SW480 (cell line): Measurements from ENCODE around the gene TBC1D10B.
A peak's percentile ranks its signal among the peaks of the same experiment; 100 is the strongest.

Experiments used
- DNase-seq: peaks from one replicate; pipeline ENCODE4 v3.0.0-alpha.2; 2016; ENCODE audit warnings: low spot score

The TBC1D10B gene

GRCh38 chr16:30372038-30372712 lies 1.9 kb upstream of the TBC1D10B start:
- DNase-seq = no peak

GRCh38 chr16:30371248-30371816 lies 1.0 kb upstream of the TBC1D10B start:
- DNase-seq = no peak

DNA sequence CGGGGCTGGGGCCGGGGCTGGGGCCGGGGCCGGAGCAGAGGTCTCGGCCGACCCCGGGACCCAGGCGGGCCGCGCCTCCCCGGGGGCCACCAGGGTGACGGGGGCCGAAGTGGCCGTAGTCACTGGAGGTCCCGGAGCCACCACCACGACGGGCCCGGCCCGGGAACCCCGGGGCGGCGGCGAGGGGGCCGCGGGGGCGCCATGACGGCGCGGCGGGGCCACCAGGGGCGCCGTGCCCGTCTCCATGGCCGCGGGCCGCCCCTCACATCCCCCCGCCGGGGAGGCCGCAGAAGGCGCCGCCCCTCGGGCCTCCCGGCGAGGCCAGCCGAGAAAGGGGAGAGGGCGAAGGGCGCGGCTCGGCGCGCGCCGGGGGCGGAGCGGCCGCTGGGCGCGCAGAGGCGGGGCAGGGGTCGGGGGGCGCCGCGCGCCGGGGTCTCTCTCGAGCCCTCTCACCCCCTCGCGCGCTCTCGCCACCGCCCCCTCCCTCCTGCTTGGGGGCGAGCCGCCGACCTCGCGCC lies 297 bp downstream of the TBC1D10B start:
- no peak for DNase-seq

DNA sequence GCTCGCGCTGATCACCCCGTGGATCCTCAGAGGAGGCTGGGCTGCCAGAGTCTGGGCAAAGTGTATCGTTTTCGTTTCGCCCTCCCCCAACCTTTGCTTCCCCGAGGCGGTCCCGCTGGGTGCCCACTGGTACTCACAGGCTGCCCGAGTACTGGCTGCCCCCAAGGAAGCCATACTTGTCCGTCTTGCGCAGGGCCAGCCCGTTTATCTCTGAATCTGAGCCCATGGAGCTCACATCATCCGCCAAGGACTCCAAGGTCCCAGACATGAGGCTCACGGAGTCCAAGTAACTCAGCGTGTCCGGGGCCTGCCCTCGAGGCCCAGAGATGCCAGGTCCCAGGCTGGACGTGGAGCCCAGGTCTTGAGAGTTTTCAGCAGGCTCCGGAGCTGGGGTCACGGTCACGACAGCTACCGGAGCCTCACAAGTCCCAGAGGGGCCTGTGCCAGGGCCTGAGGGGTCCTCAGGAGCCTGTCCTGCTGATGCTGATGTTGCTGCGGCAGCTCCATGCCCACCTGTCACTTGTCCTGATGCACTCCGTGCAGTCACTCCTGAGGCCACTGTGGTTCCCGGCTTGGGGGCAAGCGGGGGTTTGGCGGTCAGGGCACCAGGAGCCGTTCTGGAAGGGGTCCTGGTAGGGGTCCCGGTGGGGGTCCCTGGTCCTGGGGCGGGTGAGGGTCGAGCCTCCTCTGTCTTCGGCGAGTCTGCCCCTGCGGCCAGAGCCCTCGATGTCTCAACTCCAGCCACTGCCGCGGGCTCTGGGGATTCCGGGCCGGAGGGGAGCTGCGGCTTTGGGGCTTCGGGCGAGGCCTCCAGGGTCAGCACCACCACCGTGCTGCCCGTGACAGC lies 980 bp downstream of the TBC1D10B start:
- DNase-seq = no peak

DNA sequence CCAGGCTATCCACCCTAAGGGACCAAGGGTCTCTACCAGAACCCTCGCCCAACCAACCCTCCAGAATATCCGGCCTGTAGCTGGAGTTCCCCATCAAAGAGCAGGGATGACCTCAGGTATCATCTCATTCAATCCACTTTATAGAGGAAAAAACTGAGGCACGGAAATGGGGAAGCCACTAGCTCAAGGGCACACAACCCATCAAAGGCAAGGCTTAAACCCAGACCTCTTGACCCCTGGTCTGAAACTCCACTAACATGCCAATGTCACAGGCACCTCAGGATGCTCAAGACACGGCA lies 1.6 kb downstream of the TBC1D10B start:
- DNase-seq = no peak

DNA sequence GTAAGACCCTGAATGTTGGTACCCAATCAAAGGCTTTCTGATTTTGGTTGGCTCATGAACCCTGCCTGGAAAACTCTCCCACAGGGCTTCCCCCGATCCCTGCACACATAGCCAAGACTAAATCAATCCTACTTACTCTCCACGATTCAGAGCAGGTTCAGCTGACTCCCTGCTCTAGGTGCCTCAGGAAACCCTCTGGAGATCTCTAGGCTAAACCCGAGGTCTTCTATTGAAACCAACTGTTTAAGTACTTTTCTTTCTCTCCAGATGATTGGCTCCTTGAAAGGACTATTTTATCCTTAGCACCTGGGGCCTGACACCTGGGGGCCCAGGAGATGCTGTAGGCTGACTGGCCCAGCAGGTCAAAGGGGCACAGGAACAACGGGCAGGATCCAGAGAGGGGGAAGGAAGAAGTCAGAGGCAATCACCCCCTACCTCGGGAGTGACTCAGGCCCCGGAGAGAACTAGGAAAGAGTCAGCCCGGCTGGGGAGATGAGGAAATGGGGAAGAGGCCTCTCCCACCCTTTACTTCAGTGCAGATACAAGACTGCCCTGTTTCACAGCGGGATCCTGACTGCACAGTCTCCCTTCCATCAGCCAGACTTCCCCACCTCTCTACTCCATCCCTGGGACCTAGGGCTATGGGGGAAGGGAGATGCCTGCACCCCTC lies 2.0 kb downstream of the TBC1D10B start:
- no peak for DNase-seq

DNA sequence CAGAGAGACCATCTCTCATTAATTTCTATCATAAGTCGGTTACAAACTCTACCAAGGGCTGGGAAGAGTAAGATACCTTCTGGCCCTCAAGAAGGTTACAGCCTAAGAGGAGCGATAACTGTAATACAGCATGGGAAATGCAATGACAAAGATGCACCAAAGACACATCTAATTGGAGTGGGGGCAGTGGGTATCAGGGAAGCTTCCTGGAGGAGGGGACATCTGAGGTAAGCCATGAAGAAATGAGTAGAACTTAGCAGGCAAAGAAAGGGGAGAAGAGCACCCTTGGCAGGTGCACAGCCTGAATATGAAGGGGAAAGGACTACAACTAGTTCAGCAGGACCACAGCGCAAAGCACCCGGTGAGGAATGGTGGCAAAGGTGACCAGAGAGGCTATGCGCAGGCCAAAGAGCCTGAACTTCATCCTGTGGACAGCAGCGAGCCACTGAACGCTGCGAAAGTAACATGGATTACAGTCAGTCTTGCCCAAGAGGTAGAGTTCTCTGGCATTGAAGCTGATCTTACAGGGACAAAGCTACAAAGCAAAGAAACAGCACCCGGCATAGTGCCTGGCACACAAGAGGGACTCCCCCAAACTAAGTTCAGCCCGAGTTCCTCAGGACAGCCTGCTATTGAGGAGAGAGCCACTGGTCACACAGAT lies 2.8 kb downstream of the TBC1D10B start:
- DNase-seq = no peak

DNA sequence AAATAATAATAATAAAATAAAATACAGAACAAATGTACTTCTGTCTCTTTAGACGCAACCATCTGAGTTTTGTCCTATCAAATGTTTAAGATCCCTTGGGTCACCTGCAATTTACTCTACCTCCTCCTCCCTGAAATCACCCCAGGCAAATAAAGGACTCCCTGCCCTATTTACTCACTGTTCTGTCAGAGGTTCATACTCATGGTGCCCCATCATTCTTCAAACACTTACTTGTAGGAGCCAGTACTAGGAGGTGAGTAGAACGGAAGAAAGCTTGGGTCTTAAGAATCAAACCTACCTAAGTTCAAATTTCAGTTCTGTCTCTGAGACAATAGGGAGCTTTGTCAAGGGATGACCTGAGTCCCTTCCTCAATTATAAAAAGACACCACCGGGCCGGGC lies 3.8 kb downstream of the TBC1D10B start:
- no peak for DNase-seq

GRCh38 chr16:30365200-30365599 lies 5.1 kb downstream of the TBC1D10B start:
- no peak for DNase-seq

DNA sequence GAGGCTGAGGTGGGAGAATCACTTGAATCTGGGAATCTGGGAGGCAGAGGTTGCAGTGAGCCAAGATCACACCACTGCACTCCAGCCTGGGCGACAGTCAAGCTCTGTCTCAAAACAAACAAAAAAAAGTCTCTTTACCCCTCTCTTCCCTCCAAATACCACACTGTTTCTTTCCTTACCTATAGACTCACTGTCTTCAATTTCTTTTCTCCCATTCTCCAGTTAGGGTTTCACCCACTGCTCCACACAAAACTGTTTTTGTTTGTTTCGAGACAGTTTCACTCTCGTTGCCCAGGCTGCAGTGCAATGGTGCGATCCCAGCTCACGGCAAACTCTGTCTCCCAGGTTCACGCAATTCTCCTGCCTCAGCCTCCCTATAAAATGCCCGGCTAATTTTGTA lies 9.1 kb downstream of the TBC1D10B start:
- DNase-seq = no peak

- DNase-seq = no peak
Observed at GRCh38 chr16:30359871-30360170, 10.5 kb downstream of the TBC1D10B start.

DNA sequence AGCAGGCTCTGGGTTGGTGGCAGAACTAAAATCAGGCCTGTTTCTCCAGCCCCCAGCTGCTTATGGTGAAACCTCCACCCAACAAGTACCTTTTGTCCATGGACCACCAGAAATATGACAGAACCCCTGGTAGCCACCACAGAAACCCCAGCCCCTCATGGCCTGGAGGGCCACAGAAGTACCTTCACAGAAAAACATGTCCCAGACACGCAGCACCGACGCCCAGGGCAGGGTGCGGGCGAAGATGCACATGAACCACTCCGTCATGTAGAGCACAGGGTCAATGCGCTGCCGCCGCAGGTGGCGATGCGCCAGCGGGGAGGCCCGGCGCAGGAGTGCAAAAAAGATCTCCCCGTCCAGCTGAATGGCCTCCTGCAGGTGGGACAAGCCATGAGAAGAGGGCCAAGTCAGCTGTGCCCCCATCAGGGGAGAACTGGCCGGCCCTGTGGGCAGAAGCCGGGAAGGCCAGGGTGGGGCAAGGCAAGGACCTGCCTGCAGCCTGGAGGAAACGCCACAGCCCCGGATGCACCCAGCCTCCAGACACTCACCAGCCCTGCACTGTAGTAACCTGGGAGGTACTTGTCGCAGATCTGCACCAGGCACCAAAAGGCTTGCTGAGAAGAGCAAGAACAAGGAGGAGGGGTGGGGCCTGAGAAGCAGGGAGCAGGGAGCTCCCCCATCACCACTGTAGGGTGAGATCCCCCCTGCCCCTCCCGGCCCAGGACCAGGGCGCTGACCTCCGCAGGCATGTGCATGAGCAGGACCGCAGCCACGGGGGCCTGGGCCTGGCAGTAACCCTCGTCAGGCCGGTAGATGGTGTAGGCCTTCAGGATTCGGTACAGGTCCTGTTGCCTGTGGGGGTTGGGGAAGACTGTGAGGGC lies 11.1 kb downstream of the TBC1D10B start:
- no peak for DNase-seq

- no peak for DNase-seq
Observed at GRCh38 chr16:30358577-30358936, 11.7 kb downstream of the TBC1D10B start.

DNA sequence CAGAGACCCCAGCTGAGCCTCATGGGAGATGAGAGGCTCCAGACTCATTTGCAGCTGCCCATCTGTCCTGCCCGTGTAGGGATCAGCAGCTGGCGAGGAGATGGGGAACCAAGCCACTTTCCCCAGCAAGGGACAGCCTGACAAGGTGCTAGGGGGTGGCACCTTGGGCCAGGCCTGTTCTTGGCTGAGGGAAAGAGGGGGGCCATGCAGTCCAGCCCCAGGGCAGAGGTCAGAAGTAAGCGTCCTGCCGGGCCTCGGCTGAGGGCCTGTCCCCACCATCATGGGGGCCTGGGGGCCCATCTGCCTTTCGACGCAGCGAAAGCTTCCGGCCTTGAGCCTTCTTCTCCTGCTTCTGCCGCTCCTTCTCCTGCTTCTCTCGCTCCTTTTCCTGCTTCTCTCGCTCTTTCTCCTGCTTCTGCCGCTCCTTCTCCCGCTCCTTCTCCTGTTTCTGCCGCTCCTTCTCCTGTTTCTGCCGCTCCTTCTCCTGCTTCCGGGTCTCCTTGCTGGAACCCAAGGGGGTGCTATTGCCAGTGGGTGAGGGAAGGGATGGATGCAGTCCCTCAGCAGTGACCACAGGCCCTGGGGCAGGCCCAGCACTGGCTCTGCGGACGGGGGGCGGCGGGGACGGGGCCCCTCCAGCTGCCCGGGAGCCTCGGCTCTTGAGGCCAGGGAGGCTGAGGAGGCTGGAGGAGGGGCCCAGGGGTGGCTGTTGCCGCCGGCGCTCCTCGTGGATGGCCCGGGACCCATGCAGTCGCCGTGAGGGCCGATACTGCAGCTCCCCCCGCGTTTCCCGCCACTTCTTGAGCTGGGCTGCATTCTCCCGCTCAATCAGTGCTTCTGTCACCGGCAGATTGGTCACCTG lies 12.3 kb downstream of the TBC1D10B start:
- no peak for DNase-seq

DNA sequence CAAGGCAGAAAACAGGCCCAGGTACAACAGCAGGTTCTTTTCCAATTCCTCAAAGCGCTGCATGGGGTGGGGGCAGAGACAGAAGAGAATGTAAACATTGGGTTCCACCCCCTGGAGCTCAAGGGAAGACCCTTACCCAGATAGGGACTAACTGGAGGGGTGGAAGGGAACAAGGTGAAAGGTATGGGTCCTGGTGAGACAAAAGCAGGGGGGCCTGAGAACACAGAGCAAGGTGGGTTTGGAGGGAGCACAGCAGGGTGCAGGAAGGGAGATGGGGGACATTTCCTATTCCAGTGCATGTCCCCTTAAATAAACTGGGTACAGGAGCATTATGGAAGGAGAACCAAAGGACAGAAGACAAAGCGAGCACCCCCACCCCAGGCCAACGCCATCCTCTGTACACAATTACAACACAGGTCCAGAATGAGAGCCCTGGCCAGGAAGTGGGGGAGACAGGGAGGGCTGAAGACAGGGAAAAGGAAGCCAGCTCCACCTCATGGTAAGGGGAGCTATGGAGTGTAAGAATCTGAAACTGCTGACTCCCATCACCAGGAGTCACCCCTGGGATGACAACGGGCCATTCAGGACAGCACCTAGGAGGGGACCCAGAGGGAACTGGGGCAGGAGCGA lies 13.1 kb downstream of the TBC1D10B start:
- DNase-seq = no peak

GRCh38 chr16:30356401-30357084 lies 13.8 kb downstream of the TBC1D10B start:
- DNase-seq = no peak

DNA sequence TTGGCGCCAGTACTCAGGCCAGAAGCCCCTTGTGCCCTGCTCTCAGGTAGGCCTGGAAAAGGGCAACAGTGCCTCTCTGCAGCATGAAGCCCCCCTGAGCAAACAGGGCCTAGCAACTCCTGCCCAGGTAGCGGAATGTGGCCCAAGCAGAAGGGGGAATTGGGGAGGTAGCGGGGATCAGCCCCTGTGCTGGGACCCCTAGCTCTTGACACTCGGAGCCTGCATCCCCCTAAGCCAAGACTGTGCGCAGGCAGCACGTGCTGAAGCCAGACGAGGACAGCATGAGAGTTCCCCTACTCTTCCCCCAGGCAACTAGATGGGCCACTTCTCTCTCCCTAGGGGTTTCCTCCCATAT lies 14.4 kb downstream of the TBC1D10B start:
- DNase-seq = no peak

GRCh38 chr16:30355144-30355953 lies 14.9 kb downstream of the TBC1D10B start, which contains the start of gene CD2BP2:
Gene CD2BP2, minus strand, starts transcription at chr16:30355308. Its CDS starts 627 bp downstream, at chr16:30354681.
- DNase-seq = peak; percentile 99
